Ecto neural progenitor cell (in vitro differentiated cells): Measurements from ENCODE around the gene DPM1.

Experiments
- DNase-seq: peaks from one replicate; pipeline ENCODE4 v3.0.0-alpha.2; 2018; ENCODE audit warnings: low spot score

The DPM1 gene

GRCh38 chr20:50895111-50895830 lies 63.1 kb downstream of the DPM1 start:
- no peak for DNase-seq

- no peak for DNase-seq
Measured at GRCh38 chr20:50893620-50894019, 64.7 kb downstream of the DPM1 start.

- DNase-seq: no peak
Measured at GRCh38 chr20:50892394-50892793, 65.9 kb downstream of the DPM1 start.

- no peak for DNase-seq
Measured at GRCh38 chr20:50891138-50891537, 67.2 kb downstream of the DPM1 start.

GRCh38 chr20:50887576-50887975 lies 70.8 kb downstream of the DPM1 start:
- no peak for DNase-seq

GRCh38 chr20:50886184-50886790 lies 72.0 kb downstream of the DPM1 start:
- DNase-seq: no peak

GRCh38 chr20:50885781-50886180 lies 72.6 kb downstream of the DPM1 start:
- no peak for DNase-seq

GRCh38 chr20:50885068-50885467 lies 73.3 kb downstream of the DPM1 start:
- no peak for DNase-seq
